ENCODE measurements around the gene PDE3B.

DNA sequence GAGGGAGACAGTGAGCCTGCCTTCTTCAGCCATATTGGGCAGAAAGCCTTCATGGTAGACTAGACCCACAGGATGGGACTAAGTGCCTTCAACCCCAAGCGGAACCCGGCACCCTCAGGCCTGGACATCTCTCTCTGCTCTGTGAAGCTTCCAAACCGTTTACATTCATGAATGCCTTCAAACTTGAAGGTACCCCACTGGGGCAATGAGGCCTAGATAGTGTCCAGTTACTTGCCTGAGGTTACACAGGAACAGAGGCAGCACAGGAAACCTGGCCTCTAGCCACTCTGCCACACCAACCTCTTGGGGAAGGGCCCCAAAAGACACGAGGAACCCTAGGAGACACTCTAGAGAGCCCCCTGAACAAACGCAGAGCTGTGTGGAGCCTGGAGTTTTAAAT is 263.0 kb downstream of the PDE3B start:
- TF ChIP-seq, protein P1, sequence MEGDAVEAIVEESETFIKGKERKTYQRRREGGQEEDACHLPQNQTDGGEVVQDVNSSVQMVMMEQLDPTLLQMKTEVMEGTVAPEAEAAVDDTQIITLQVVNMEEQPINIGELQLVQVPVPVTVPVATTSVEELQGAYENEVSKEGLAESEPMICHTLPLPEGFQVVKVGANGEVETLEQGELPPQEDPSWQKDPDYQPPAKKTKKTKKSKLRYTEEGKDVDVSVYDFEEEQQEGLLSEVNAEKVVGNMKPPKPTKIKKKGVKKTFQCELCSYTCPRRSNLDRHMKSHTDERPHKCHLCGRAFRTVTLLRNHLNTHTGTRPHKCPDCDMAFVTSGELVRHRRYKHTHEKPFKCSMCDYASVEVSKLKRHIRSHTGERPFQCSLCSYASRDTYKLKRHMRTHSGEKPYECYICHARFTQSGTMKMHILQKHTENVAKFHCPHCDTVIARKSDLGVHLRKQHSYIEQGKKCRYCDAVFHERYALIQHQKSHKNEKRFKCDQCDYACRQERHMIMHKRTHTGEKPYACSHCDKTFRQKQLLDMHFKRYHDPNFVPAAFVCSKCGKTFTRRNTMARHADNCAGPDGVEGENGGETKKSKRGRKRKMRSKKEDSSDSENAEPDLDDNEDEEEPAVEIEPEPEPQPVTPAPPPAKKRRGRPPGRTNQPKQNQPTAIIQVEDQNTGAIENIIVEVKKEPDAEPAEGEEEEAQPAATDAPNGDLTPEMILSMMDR (IDR thresholded peaks at IDR 0.05) = no peak
- no peak for TF ChIP-seq POLR2A (IDR thresholded peaks at IDR 0.05)
- no peak for TF ChIP-seq POLR2AphosphoS5 (IDR thresholded peaks at IDR 0.05)

Data from prostate gland (tissue), 2 donors.